Measurements from ENCODE around the gene SULT6B1. TPM values are rescaled to one million over a fixed set of nuclear protein-coding genes. Genes with fewer than 3 reads are reported as not detected.

The SULT6B1 gene
- total and polyA plus RNA-seq, 3 experiments from 2014 or later = not detected

GRCh38 chr2:37156071-37156856 is 32.2 kb downstream of the SULT6B1 start:
- Mint-ChIP-seq H3K9me3 (no peaks in the 10 kb centered on the region), H3K27me3 (no peaks in the 10 kb centered on the region), H3K4me1 (peaks cover 49 to 79% (median 58%) of the 10 kb centered on the region in 3 donors), H3K4me3 (peak overlapping the region; percentile 90 to 98 (median 95)), H3K27ac (peak overlapping the region; percentile 88 to 96 (median 94)), H3K36me3 (peaks cover 7 to 34% (median 13%) of the 10 kb centered on the region in 3 donors)
- peak in 2 of 5 donors; percentile 2 to 12 for DNase-seq
- peak overlapping the region; percentile 90 for H3K4me3 ChIP-seq (ENCODE audit: low read length)
- peak overlapping the region; percentile 78 for H3K27ac ChIP-seq (ENCODE audit: low read depth, low read length)
- no peaks in the 10 kb centered on the region for H3K27me3 ChIP-seq (ENCODE audit: insufficient read depth, low read length, poor library complexity, severe bottlenecking)
- peaks cover 22% of the 10 kb centered on the region for H3K4me1 ChIP-seq (ENCODE audit: insufficient read depth, low read length)
- CTCF ChIA-PET = interaction anchor here (1.0 to 4.6 kb wide), 2 partner anchors 12 to 22 kb away, joined by 3 to 26 read pairs; no protein-coding TSS in a partner anchor
- no peaks in the 10 kb centered on the region for H3K9me3 ChIP-seq (ENCODE audit: low read length)
- POLR2A ChIA-PET = interaction anchor here (0.5 to 1.0 kb wide), 4 partner anchors 10 to 164 kb away, joined by 3 to 4 read pairs (median 4); partner anchors contain the start of genes CEBPZ and NDUFAF7
- no peaks in the 10 kb centered on the region for H3K36me3 ChIP-seq (ENCODE audit: insufficient read depth, low read length)

GRCh38 chr2:37154785-37155184 is 33.7 kb downstream of the SULT6B1 start:
- peaks cover 62 to 84% (median 73%) of the 10 kb centered on the region in 3 donors for H3K4me1 Mint-ChIP-seq
- no peak for DNase-seq
- POLR2A ChIA-PET = interaction anchor here (0.6 to 0.9 kb wide), 2 partner anchors 44 to 77 kb away, joined by 3 to 4 read pairs; partner anchors contain the start of genes CEBPZ and NDUFAF7
- no peak overlapping the region for H3K4me3 ChIP-seq (ENCODE audit: low read length)
- no peaks in the 10 kb centered on the region for H3K9me3 ChIP-seq (ENCODE audit: low read length)
- CTCF ChIA-PET = interaction anchor here (4.6 kb wide), 1 partner anchor 13 kb away, joined by 26 read pairs; no protein-coding TSS in a partner anchor
- H3K4me1 ChIP-seq (ENCODE audit: insufficient read depth, low read length) = peaks cover 22% of the 10 kb centered on the region
- no peaks in the 10 kb centered on the region for H3K9me3 Mint-ChIP-seq
- no peaks in the 10 kb centered on the region for H3K27me3 Mint-ChIP-seq
- H3K27me3 ChIP-seq (ENCODE audit: insufficient read depth, low read length, poor library complexity, severe bottlenecking) = no peaks in the 10 kb centered on the region
- no peak overlapping the region for H3K27ac ChIP-seq (ENCODE audit: low read depth, low read length)
- H3K4me3 Mint-ChIP-seq = peak overlapping the region in 5 of 7 donors; percentile 93 to 98 (median 96)
- H3K36me3 Mint-ChIP-seq = peaks cover 6 to 37% (median 13%) of the 10 kb centered on the region in 3 donors
- H3K36me3 ChIP-seq (ENCODE audit: insufficient read depth, low read length) = no peaks in the 10 kb centered on the region
- H3K27ac Mint-ChIP-seq = peak overlapping the region; percentile 34 to 96 (median 92)

DNA sequence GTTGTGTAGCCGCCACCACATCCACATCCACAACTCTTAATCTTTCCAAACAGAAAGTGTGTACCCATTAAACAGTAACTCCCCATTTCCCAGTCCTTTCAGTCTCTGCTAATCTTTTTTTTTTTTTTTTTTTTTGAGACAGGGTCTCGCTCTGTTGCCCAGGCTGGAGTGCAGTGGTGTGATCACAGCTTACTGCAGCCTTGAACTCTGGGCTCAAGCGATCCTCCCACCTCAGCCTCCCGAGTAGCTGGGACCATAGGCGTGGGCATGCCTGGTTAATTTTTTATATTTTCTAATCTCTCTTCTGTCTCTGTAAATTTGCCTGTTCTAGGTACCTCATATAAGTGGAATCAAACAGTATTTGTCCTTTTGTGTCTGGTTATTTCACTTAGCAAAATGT is 35.2 kb downstream of the SULT6B1 start:
- ChIA-PET CTCF (no interaction called here), POLR2A (no interaction called here)
- no peaks in the 10 kb centered on the region for H3K9me3 ChIP-seq (ENCODE audit: low read length)
- Mint-ChIP-seq H3K27me3 (no peaks in the 10 kb centered on the region), H3K27ac (peak overlapping the region in 3 of 8 donors; percentile 32 to 52 (median 51)), H3K4me1 (peaks cover 70 to 84% (median 81%) of the 10 kb centered on the region in 3 donors), H3K9me3 (no peaks in the 10 kb centered on the region), H3K4me3 (peak overlapping the region in 2 of 7 donors; percentile 46 to 67), H3K36me3 (peaks cover 11 to 49% (median 13%) of the 10 kb centered on the region in 3 donors)
- H3K36me3 ChIP-seq (ENCODE audit: insufficient read depth, low read length) = no peaks in the 10 kb centered on the region
- H3K4me3 ChIP-seq (ENCODE audit: low read length) = no peak overlapping the region
- peaks cover 22% of the 10 kb centered on the region for H3K4me1 ChIP-seq (ENCODE audit: insufficient read depth, low read length)
- DNase-seq = no peak
- H3K27me3 ChIP-seq (ENCODE audit: insufficient read depth, low read length, poor library complexity, severe bottlenecking) = no peaks in the 10 kb centered on the region
- H3K27ac ChIP-seq (ENCODE audit: low read depth, low read length) = no peak overlapping the region

GRCh38 chr2:37149626-37150322 is 38.7 kb downstream of the SULT6B1 start:
- peaks cover 47 to 55% (median 55%) of the 10 kb centered on the region in 3 donors for H3K4me1 Mint-ChIP-seq
- H3K4me3 ChIP-seq (ENCODE audit: low read length) = no peak overlapping the region
- H3K27ac ChIP-seq (ENCODE audit: low read depth, low read length) = no peak overlapping the region
- ChIA-PET CTCF (interaction anchor here (1.1 kb wide), 1 partner anchor 51 kb away, joined by 3 read pairs; no protein-coding TSS in a partner anchor), POLR2A (no interaction called here)
- DNase-seq = peak in 1 of 5 donors; percentile 26
- no peaks in the 10 kb centered on the region for H3K9me3 ChIP-seq (ENCODE audit: low read length)
- peak overlapping the region; percentile 22 to 95 (median 68) for H3K27ac Mint-ChIP-seq
- no peaks in the 10 kb centered on the region for H3K4me1 ChIP-seq (ENCODE audit: insufficient read depth, low read length)
- H3K27me3 ChIP-seq (ENCODE audit: insufficient read depth, low read length, poor library complexity, severe bottlenecking) = no peaks in the 10 kb centered on the region
- peak overlapping the region; percentile 7 to 75 (median 43) for H3K4me3 Mint-ChIP-seq
- no peaks in the 10 kb centered on the region for H3K9me3 Mint-ChIP-seq
- peaks cover 8 to 57% (median 16%) of the 10 kb centered on the region in 3 donors for H3K36me3 Mint-ChIP-seq
- peaks cover 11% of the 10 kb centered on the region for H3K36me3 ChIP-seq (ENCODE audit: insufficient read depth, low read length)
- H3K27me3 Mint-ChIP-seq = no peaks in the 10 kb centered on the region

- no peak for DNase-seq
- H3K27ac ChIP-seq (ENCODE audit: low read depth, low read length) = no peak overlapping the region
- CTCF ChIA-PET = interaction anchor here (1.1 to 1.7 kb wide), 2 partner anchors 46 to 53 kb away, joined by 3 read pairs; no protein-coding TSS in a partner anchor
- H3K27me3 ChIP-seq (ENCODE audit: insufficient read depth, low read length, poor library complexity, severe bottlenecking) = no peaks in the 10 kb centered on the region
- Mint-ChIP-seq H3K27me3 (no peaks in the 10 kb centered on the region), H3K27ac (peak overlapping the region in 3 of 8 donors; percentile 63 to 88 (median 70)), H3K9me3 (no peaks in the 10 kb centered on the region), H3K4me3 (no peak overlapping the region), H3K36me3 (peaks cover 7 to 54% (median 15%) of the 10 kb centered on the region in 3 donors), H3K4me1 (peaks cover 40 to 48% (median 44%) of the 10 kb centered on the region in 3 donors)
- H3K36me3 ChIP-seq (ENCODE audit: insufficient read depth, low read length) = peaks cover 11% of the 10 kb centered on the region
- POLR2A ChIA-PET = no interaction called here
- no peak overlapping the region for H3K4me3 ChIP-seq (ENCODE audit: low read length)
- H3K4me1 ChIP-seq (ENCODE audit: insufficient read depth, low read length) = no peaks in the 10 kb centered on the region
- no peaks in the 10 kb centered on the region for H3K9me3 ChIP-seq (ENCODE audit: low read length)
These were observed 40.1 kb downstream of the SULT6B1 start for GRCh38 chr2:37148325-37148724.

DNA sequence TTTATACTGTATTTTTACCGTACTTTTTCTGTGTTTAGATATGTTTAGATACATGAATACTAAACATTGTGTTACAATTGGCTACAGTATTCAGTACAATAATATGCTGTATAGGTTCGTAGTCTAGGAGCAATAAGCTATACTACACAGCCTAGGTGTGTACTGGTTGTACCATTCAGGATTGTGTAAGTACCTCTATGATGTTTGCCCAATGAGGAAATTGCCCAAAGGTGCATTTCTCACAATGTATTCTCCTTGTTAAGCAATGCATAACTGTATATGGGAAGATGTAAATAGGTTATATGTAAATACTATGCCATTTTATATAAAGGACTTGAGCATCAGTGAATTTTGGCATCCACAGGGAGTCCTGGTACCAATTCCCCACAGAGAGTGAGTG is 42.4 kb downstream of the SULT6B1 start:
- no peak for DNase-seq
- H3K36me3 Mint-ChIP-seq = peaks cover 0 to 61% (median 14%) of the 10 kb centered on the region in 3 donors
- H3K4me3 Mint-ChIP-seq = no peak overlapping the region
- no peaks in the 10 kb centered on the region for H3K9me3 Mint-ChIP-seq
- Histone ChIP-seq H3K36me3 (ENCODE audit: insufficient read depth, low read length) (peaks cover 11% of the 10 kb centered on the region), H3K4me3 (ENCODE audit: low read length) (no peak overlapping the region), H3K4me1 (ENCODE audit: insufficient read depth, low read length) (no peaks in the 10 kb centered on the region), H3K9me3 (ENCODE audit: low read length) (no peaks in the 10 kb centered on the region), H3K27me3 (ENCODE audit: insufficient read depth, low read length, poor library complexity, severe bottlenecking) (no peaks in the 10 kb centered on the region), H3K27ac (ENCODE audit: low read depth, low read length) (no peak overlapping the region)
- H3K27me3 Mint-ChIP-seq = no peaks in the 10 kb centered on the region
- CTCF ChIA-PET = no interaction called here
- H3K4me1 Mint-ChIP-seq = peaks cover 22 to 25% (median 24%) of the 10 kb centered on the region in 3 donors
- H3K27ac Mint-ChIP-seq = no peak overlapping the region
- POLR2A ChIA-PET = interaction anchor here (0.6 kb wide), 1 partner anchor 10 kb away, joined by 4 read pairs; no protein-coding TSS in a partner anchor

GRCh38 chr2:37143974-37144373 is 44.5 kb downstream of the SULT6B1 start:
- H3K9me3 Mint-ChIP-seq = no peaks in the 10 kb centered on the region
- no peak overlapping the region for H3K27ac Mint-ChIP-seq
- Histone ChIP-seq H3K9me3 (ENCODE audit: low read length) (no peaks in the 10 kb centered on the region), H3K27me3 (ENCODE audit: insufficient read depth, low read length, poor library complexity, severe bottlenecking) (no peaks in the 10 kb centered on the region), H3K36me3 (ENCODE audit: insufficient read depth, low read length) (peaks cover 11% of the 10 kb centered on the region), H3K4me3 (ENCODE audit: low read length) (no peak overlapping the region), H3K4me1 (ENCODE audit: insufficient read depth, low read length) (no peaks in the 10 kb centered on the region), H3K27ac (ENCODE audit: low read depth, low read length) (no peak overlapping the region)
- peaks cover 4 to 13% (median 6%) of the 10 kb centered on the region in 3 donors for H3K4me1 Mint-ChIP-seq
- CTCF ChIA-PET = no interaction called here
- no peak for DNase-seq
- no peaks in the 10 kb centered on the region for H3K27me3 Mint-ChIP-seq
- POLR2A ChIA-PET = no interaction called here
- H3K36me3 Mint-ChIP-seq = peaks cover 0 to 73% (median 21%) of the 10 kb centered on the region in 3 donors
- no peak overlapping the region for H3K4me3 Mint-ChIP-seq

Measured in CD8-positive, alpha-beta memory T cell (primary cell).